Endothelial cell of umbilical vein (primary cell): Measurements from ENCODE around the gene WDR11. TPM values are rescaled to one million over a fixed set of nuclear protein-coding genes. Genes with fewer than 3 reads are reported as not detected.

ENCODE experiments used
- BruUV-seq: library from RNA; stranded (reverse); fragments of 400-500 nt; replicated peaks from 2 replicates; lab custom pipeline; 2021; lab: Mats Ljungman, UMichigan
- CTCF ChIA-PET: fragments of 300-600, 350-600 bp; sonication (Branson Sonifier 250); formaldehyde crosslinking; loops from one replicate; lab custom pipeline; 2021; ENCODE audit warnings: antibody characterized with exemption, inconsistent platforms; lab: Charles Lee
- POLR2A ChIA-PET: fragments of 300-600, 350-600 bp; sonication (Branson Sonifier 250); formaldehyde crosslinking; loops from one replicate; lab custom pipeline; 2021; ENCODE audit warnings: antibody characterized with exemption, inconsistent platforms; lab: Charles Lee
- DNase-seq: peaks from one replicate; pipeline ENCODE4 v3.0.0-alpha.2; 2011; ENCODE audit warnings: low read depth, low spot score
- FAIRE-seq: peaks from 2 replicates; lab custom pipeline; 2011; peaks lifted over from hg19 to GRCh38; lab: Jason Lieb, UNC
- H2AFZ ChIP-seq: 2 replicates; pipeline ENCODE4 v1.6.0; 2012; ENCODE audit warnings: low read depth, low read length, control low read depth, inconsistent platforms
- H3K27ac ChIP-seq: 2 replicates; pipeline ENCODE4 v1.5.1; 2011; ENCODE audit warnings: low read depth, mild to moderate bottlenecking, control low read depth, low read length, moderate library complexity; ENCODE audit not compliant: insufficient read depth
- H3K27me3 ChIP-seq, 2 experiments: 2 replicates each; pipeline versions ENCODE4 v1.6.0 to v1.6.1; 2011; ENCODE audit warnings: low read length in 2 of 2, mixed read lengths in 1 of 2; ENCODE audit not compliant: control insufficient read depth in 2 of 2, insufficient read depth in 2 of 2
- H3K36me3 ChIP-seq, 2 experiments: 2 replicates in 1 of 2; 3 replicates in 1 of 2; pipeline ENCODE4 v1.5.1; 2011; ENCODE audit warnings: low read length in 2 of 2, mild to moderate bottlenecking in 1 of 2, moderate library complexity in 1 of 2; ENCODE audit not compliant: control insufficient read depth in 2 of 2, insufficient read depth in 2 of 2; ENCODE audit errors: extremely low read depth in 1 of 2
- H3K4me1 ChIP-seq: 3 replicates; pipeline ENCODE4 v1.5.1; 2011; ENCODE audit warnings: mild to moderate bottlenecking, low read length; ENCODE audit not compliant: control insufficient read depth, insufficient read depth; ENCODE audit errors: extremely low read depth
- H3K4me2 ChIP-seq: 2 replicates; pipeline ENCODE4 v1.6.1; 2011; ENCODE audit warnings: low read length, control low read depth, mixed read lengths; ENCODE audit not compliant: insufficient read depth
- H3K4me3 ChIP-seq, 3 experiments: fragments of 200-600 bp in 1 of 3; sonication (generic), shearing (Covaris generic) in 1 of 3; replicated peaks in 1 of 3; 2 replicates each; pipeline ENCODE4 v1.5.1; 2011 to 2016; ENCODE audit warnings: control low read depth in 3 of 3, low read length in 3 of 3, mild to moderate bottlenecking in 2 of 3, inconsistent platforms in 1 of 3, low read depth in 1 of 3, moderate library complexity in 1 of 3; ENCODE audit not compliant: insufficient read depth in 1 of 3
- H3K79me2 ChIP-seq: 2 replicates; pipeline ENCODE4 v1.6.0; 2012; ENCODE audit warnings: low read length, inconsistent platforms; ENCODE audit not compliant: control insufficient read depth, insufficient read depth
- H3K9ac ChIP-seq: replicated peaks from 2 replicates; pipeline ENCODE3; 2011; ENCODE audit warnings: low read length, control low read depth; ENCODE audit not compliant: insufficient read depth; ENCODE audit errors: extremely low read depth
- H3K9me1 ChIP-seq: replicated peaks from 3 replicates; pipeline ENCODE4 v1.6.0; 2011; ENCODE audit warnings: mild to moderate bottlenecking, low read length; ENCODE audit not compliant: control insufficient read depth, insufficient read depth; ENCODE audit errors: extremely low read depth
- H3K9me3 ChIP-seq: replicated peaks from 2 replicates; pipeline ENCODE4 v1.5.1; 2012; ENCODE audit warnings: low read length, inconsistent platforms; ENCODE audit not compliant: control insufficient read depth, insufficient read depth
- H4K20me1 ChIP-seq: replicated peaks from 2 replicates; pipeline ENCODE3; 2011; ENCODE audit warnings: mild to moderate bottlenecking, low read length; ENCODE audit not compliant: control insufficient read depth, insufficient read depth; ENCODE audit errors: extremely low read depth
- EZH2 ChIP-seq: IDR thresholded peaks from 2 replicates; pipeline ENCODE4 v1.6.1; 2012; ENCODE audit warnings: borderline replicate concordance, low read depth, mild to moderate bottlenecking, moderate library complexity, low read length, inconsistent platforms; ENCODE audit not compliant: severe bottlenecking
- FOS ChIP-seq: IDR thresholded peaks from 2 replicates; pipeline ENCODE4 v1.6.1; 2011; ENCODE audit warnings: mild to moderate bottlenecking, low read length, moderate library complexity, borderline replicate concordance; ENCODE audit not compliant: insufficient read depth
- GATA2 ChIP-seq: IDR thresholded peaks from 2 replicates; pipeline ENCODE4 v1.7.0; 2011; ENCODE audit warnings: low read depth, mild to moderate bottlenecking, moderate library complexity, mixed read lengths, low read length; ENCODE audit not compliant: insufficient read length, insufficient read depth
- JUN ChIP-seq: IDR thresholded peaks from 2 replicates; pipeline ENCODE4 v1.6.1; 2011; ENCODE audit warnings: borderline replicate concordance, low read depth; ENCODE audit not compliant: insufficient read length, insufficient read depth
- MYC ChIP-seq: IDR thresholded peaks from one replicate; pipeline ENCODE4 v1.6.1; 2011; ENCODE audit warnings: mild to moderate bottlenecking, low read depth, low read length
- POLR2A ChIP-seq: IDR thresholded peaks from 2 replicates; pipeline ENCODE4 v1.6.1; 2012; ENCODE audit warnings: low read depth, mild to moderate bottlenecking, control low read depth, low read length
- POLR2AphosphoS5 ChIP-seq: IDR thresholded peaks from 2 replicates; pipeline ENCODE4 v1.6.1; 2012; ENCODE audit warnings: low read depth, mild to moderate bottlenecking, control low read depth, low read length, moderate library complexity; ENCODE audit not compliant: insufficient read depth
- dilution Hi-C: fragments of 300-500 bp; cut with MboI; formaldehyde crosslinking; loops from one replicate; pipeline ENCODE4 v1.15.0; 2019; ENCODE audit warnings: low sequenced_read_pairs; ENCODE audit not compliant: extremely low pct_ligation_motif_present
- intact Hi-C: fragments of 100-400 bp; cut with micrococcal nuclease; formaldehyde crosslinking; loops from one replicate; pipeline ENCODE4 v1.10.0; 2022
- polyA plus RNA-seq, 4 experiments: library from polyadenylated mRNA; depleted of rRNA in 3 of 4; stranded (reverse) in 3 of 4; unstranded in 1 of 4; fragments of >200 nt; gene quantifications; 2 replicates each; pipeline versions ENCODE4 v1.2.1 to v1.2.3, GENCODE V29; 2011 to 2012; ENCODE audit warnings: missing spikeins in 1 of 4
- total RNA-seq: library from RNA; stranded (reverse); gene quantifications from 2 replicates; pipeline ENCODE4 v1.2.3, GENCODE V29; 2021
- TF ChIP-seq, protein P1 (sequence below): IDR thresholded peaks from 2 replicates; pipeline ENCODE4 v1.6.1; 2011; ENCODE audit not compliant: insufficient read depth, insufficient read length
- TF ChIP-seq, protein P2 (sequence below), 2 donors: IDR thresholded peaks; 1 replicate in 1 of 2; 2 replicates in 1 of 2; pipeline ENCODE4 v1.5.1; 2011; ENCODE audit warnings: low read length in 2 of 2, mild to moderate bottlenecking in 2 of 2, moderate library complexity in 2 of 2, control low read depth in 1 of 2, inconsistent platforms in 1 of 2, low read depth in 1 of 2; ENCODE audit not compliant: insufficient read depth in 1 of 2; ENCODE audit errors: extremely low read depth in 1 of 2

WDR11 gene
- total and polyA plus RNA-seq, 2 donors (not counting 3 experiments of a cell fraction or from before 2014, with no cell fraction given) = 63.6 to 73.9 TPM

DNA sequence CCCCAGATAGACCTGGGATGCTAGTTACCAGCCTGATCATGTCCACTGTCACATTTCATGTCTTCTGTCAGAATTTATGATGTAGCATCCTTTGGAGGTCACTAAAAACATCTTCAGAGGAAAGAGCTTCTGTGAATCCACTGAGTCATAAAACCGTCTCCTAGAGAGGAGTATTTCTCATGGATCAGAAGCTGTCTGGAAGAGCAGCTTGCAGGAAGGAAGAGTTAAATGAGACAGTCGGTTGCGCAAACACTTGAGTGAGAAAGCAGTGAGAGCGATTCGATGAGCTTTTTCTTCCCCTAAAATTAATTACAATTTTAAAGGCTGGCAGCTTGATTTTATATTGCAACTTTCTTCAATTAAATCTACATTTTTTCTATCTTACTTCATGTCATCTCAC is 47.2 kb upstream of the WDR11 start:
- CTCF ChIA-PET = interaction anchor here (1.1 to 1.4 kb wide), 3 partner anchors 10 to 43 kb away, joined by 3 to 4 read pairs (median 3); no protein-coding TSS in a partner anchor
- intact Hi-C loops = no loop called here
- Histone ChIP-seq H3K4me1 (no peaks in the 10 kb centered on the region), H3K4me2 (no peak overlapping the region), H3K9ac (no peak overlapping the region), H3K27me3 (no peaks in the 10 kb centered on the region), H2AFZ (no peak overlapping the region), H3K27ac (no peak overlapping the region), H3K79me2 (no peaks in the 10 kb centered on the region), H3K36me3 (no peaks in the 10 kb centered on the region), H3K9me1 (no peaks in the 10 kb centered on the region), H4K20me1 (no peaks in the 10 kb centered on the region), H3K4me3 (no peak overlapping the region), H3K9me3 (no peaks in the 10 kb centered on the region)
- dilution Hi-C loops = no loop called here
- DNase-seq (no peak), FAIRE-seq (no peak)
- no TSS peak for BruUV-seq
- POLR2A ChIA-PET = no interaction called here
- no peak for TF ChIP-seq JUN
- no peak for TF ChIP-seq MYC
- TF ChIP-seq, protein P1, sequence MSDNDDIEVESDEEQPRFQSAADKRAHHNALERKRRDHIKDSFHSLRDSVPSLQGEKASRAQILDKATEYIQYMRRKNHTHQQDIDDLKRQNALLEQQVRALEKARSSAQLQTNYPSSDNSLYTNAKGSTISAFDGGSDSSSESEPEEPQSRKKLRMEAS = no peak
- no peak for TF ChIP-seq GATA2
- TF ChIP-seq, protein P2, sequence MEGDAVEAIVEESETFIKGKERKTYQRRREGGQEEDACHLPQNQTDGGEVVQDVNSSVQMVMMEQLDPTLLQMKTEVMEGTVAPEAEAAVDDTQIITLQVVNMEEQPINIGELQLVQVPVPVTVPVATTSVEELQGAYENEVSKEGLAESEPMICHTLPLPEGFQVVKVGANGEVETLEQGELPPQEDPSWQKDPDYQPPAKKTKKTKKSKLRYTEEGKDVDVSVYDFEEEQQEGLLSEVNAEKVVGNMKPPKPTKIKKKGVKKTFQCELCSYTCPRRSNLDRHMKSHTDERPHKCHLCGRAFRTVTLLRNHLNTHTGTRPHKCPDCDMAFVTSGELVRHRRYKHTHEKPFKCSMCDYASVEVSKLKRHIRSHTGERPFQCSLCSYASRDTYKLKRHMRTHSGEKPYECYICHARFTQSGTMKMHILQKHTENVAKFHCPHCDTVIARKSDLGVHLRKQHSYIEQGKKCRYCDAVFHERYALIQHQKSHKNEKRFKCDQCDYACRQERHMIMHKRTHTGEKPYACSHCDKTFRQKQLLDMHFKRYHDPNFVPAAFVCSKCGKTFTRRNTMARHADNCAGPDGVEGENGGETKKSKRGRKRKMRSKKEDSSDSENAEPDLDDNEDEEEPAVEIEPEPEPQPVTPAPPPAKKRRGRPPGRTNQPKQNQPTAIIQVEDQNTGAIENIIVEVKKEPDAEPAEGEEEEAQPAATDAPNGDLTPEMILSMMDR (IDR thresholded peaks at IDR 0.05; ENCODE audit: extremely low read depth in 1 of 2, insufficient read depth in 1 of 2, low read depth in 1 of 2, low read length in 2 of 2) = no peak
- TF ChIP-seq POLR2A = no peak
- no peak for TF ChIP-seq EZH2
- TF ChIP-seq POLR2AphosphoS5 = no peak
- TF ChIP-seq FOS = no peak
